Measurements from ENCODE around the gene AANAT. TPM values are rescaled to one million over a fixed set of nuclear protein-coding genes. Genes with fewer than 3 reads are reported as not detected.
A peak's percentile ranks its signal among the peaks of the same experiment; 100 is the strongest.

AANAT gene
- total and polyA plus RNA-seq, 10 donors, result 0.19 to 0.22 TPM; not detected in 8

DNA sequence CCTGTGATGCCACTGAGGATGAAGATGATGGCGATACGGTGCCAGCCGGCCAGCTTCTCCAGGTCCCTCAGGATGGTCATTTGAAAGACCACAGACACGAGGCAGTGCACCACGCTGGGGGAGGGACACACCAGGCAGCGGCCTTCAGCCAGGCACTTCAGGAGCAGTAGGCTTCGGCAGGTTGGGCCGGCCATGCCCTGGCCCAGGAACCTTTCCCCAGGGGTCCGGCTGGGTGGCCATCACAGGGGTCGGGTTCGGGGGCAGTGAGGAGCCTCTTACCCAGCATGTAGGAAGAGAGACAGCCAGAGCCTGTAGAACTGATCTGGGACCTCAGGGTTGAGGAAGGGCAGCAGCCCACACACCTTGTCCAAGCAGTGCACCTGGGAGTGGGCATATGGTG, 5.3 kb downstream of the AANAT start:
- peak overlapping the region in 1 of 8 donors; percentile 40 for H3K27ac ChIP-seq
- no peaks in the 10 kb centered on the region for H3K27me3 ChIP-seq (replicated peaks in 1 of 7)
- H3K9me3 ChIP-seq, result no peaks in the 10 kb centered on the region
- intact Hi-C loops (cut with DNase I; ENCODE audit: low total_unique reads), result no loop called here
- peaks cover 0 to 8% (median 0%) of the 10 kb centered on the region in 6 donors for H3K4me1 ChIP-seq
- 92 to 100% (median 94%) methylated on average over 9 to 11 of the region's 11 CpGs for WGBS, 5 donors
- no peak overlapping the region for H3K4me3 ChIP-seq
- peaks cover 0 to 92% (median 69%) of the 10 kb centered on the region in 6 donors for H3K36me3 ChIP-seq
- no peak for DNase-seq
- TF ChIP-seq POLR2A (IDR thresholded peaks at IDR 0.05), result no peak
- TF ChIP-seq, protein P1, sequence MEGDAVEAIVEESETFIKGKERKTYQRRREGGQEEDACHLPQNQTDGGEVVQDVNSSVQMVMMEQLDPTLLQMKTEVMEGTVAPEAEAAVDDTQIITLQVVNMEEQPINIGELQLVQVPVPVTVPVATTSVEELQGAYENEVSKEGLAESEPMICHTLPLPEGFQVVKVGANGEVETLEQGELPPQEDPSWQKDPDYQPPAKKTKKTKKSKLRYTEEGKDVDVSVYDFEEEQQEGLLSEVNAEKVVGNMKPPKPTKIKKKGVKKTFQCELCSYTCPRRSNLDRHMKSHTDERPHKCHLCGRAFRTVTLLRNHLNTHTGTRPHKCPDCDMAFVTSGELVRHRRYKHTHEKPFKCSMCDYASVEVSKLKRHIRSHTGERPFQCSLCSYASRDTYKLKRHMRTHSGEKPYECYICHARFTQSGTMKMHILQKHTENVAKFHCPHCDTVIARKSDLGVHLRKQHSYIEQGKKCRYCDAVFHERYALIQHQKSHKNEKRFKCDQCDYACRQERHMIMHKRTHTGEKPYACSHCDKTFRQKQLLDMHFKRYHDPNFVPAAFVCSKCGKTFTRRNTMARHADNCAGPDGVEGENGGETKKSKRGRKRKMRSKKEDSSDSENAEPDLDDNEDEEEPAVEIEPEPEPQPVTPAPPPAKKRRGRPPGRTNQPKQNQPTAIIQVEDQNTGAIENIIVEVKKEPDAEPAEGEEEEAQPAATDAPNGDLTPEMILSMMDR (IDR thresholded peaks at IDR 0.05 in 8 of 11, conservative IDR thresholded peaks at IDR 0.05 in 3 of 11), result no peak
- TF ChIP-seq POLR2AphosphoS5 (IDR thresholded peaks at IDR 0.05), result no peak

DNA sequence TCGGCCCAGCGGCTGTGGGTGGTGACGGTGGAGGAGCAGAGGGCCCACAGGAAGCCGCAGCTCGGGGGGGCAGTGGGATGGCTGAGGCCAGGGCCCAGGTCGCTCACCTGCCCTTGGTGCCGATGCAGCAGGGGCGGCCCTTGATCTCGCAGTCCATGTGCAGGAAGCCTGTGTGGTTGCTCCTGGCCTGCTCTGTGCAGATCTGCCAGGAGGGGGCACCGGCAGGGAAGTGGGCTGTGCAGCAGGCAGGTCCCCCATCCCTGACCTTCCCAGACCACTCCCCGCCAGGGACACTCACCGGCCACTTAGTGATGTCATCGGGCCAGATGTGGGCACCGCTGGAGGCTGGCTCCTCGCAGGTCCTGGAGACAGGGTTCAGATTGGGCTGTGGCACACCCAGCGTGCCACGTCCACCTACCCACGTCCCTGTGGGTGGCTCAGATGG, 6.2 kb downstream of the AANAT start:
- peak overlapping the region in 2 of 8 donors; percentile 18 to 40 for H3K27ac ChIP-seq
- peaks cover 0 to 100% (median 76%) of the 10 kb centered on the region in 6 donors for H3K36me3 ChIP-seq
- H3K9me3 ChIP-seq, result no peaks in the 10 kb centered on the region
- TF ChIP-seq, protein P1 (IDR thresholded peaks at IDR 0.05 in 8 of 11, conservative IDR thresholded peaks at IDR 0.05 in 3 of 11), result peak in 7 of 11 experiments; percentile 5 to 52 (median 26)
- TF ChIP-seq POLR2A (IDR thresholded peaks at IDR 0.05) (no peak), POLR2AphosphoS5 (IDR thresholded peaks at IDR 0.05) (peak in 2 of 3 donors; percentile 21 to 56)
- no peaks in the 10 kb centered on the region for H3K4me1 ChIP-seq
- DNase-seq, result no peak
- H3K27me3 ChIP-seq (replicated peaks in 1 of 7), result no peaks in the 10 kb centered on the region
- intact Hi-C loops (cut with DNase I; ENCODE audit: low total_unique reads), result no loop called here
- 74 to 87% (median 82%) methylated on average over 3 to 18 of the region's 18 CpGs for WGBS, 5 donors
- H3K4me3 ChIP-seq, result no peak overlapping the region

DNA sequence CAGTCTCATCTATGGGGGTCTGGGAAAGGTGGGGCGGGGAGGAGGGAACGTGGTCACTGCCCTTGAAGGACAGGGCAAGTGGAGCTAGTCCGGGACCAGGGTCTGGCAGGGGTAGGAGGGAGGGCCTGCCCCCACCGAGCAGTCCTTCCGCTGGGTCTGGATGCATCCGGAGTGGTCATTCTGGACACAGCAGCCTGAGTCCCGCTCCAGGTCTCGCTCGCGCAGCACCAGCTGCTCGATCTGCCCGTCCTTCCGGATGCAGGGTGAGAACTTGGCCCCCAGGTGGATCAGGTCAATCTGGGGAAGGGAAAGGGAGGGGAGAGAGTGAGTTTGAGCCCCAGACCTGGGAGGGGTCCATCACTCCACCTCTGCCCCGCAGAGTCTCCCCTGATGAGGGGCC, 6.8 kb downstream of the AANAT start:
- 92 to 100% (median 95%) methylated on average over 9 to 14 of the region's 14 CpGs for WGBS, 5 donors
- TF ChIP-seq POLR2A (IDR thresholded peaks at IDR 0.05) (no peak), POLR2AphosphoS5 (IDR thresholded peaks at IDR 0.05) (no peak)
- TF ChIP-seq, protein P1 (IDR thresholded peaks at IDR 0.05 in 8 of 11, conservative IDR thresholded peaks at IDR 0.05 in 3 of 11), result no peak
- H3K4me3 ChIP-seq, result no peak overlapping the region
- intact Hi-C loops (cut with DNase I; ENCODE audit: low total_unique reads), result no loop called here
- H3K27ac ChIP-seq, result peak overlapping the region in 2 of 8 donors; percentile 18 to 40
- H3K9me3 ChIP-seq, result no peaks in the 10 kb centered on the region
- peaks cover 0 to 100% (median 83%) of the 10 kb centered on the region in 6 donors for H3K36me3 ChIP-seq
- DNase-seq, result no peak
- H3K27me3 ChIP-seq (replicated peaks in 1 of 7), result no peaks in the 10 kb centered on the region
- H3K4me1 ChIP-seq, result peaks cover 0 to 7% (median 0%) of the 10 kb centered on the region in 6 donors

DNA sequence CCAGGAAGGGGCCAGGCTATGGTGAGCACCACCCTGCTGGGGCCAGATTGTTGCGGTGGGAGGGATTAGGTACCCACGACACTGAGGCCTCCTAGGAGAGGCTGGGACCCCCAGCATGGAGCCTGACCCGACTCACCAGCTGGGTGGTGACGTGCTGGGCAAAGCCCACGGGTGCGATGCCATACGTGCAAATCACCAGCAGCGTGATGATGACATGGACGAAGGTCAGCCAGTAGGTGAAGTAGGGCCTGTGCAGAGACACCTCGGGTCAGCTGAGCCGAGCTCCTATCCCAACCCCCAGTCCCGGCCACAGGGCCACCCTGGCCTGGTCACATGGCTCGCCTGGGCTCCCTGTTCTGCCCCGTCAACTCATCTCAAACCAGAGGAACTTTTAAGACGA, 7.5 kb downstream of the AANAT start:
- no peak overlapping the region for H3K4me3 ChIP-seq
- no peak for DNase-seq
- H3K27me3 ChIP-seq (replicated peaks in 1 of 7), result no peaks in the 10 kb centered on the region
- H3K9me3 ChIP-seq, result no peaks in the 10 kb centered on the region
- peaks cover 0 to 99% (median 85%) of the 10 kb centered on the region in 6 donors for H3K36me3 ChIP-seq
- H3K27ac ChIP-seq, result no peak overlapping the region
- WGBS, 5 donors, result 91 to 98% (median 93%) methylated on average over 14 to 15 of the region's 15 CpGs
- TF ChIP-seq, protein P1 (IDR thresholded peaks at IDR 0.05 in 8 of 11, conservative IDR thresholded peaks at IDR 0.05 in 3 of 11), result no peak
- TF ChIP-seq POLR2AphosphoS5 (IDR thresholded peaks at IDR 0.05) (peak in 1 of 3 donors; percentile 63), POLR2A (IDR thresholded peaks at IDR 0.05) (no peak)
- intact Hi-C loops (cut with DNase I; ENCODE audit: low total_unique reads), result no loop called here
- H3K4me1 ChIP-seq, result peaks cover 0 to 12% (median 2%) of the 10 kb centered on the region in 6 donors

All from spleen (tissue), 11 donors.